SK-N-SH (cell line): ENCODE measurements around the gene PAGE3. TPM values are rescaled to one million over a fixed set of nuclear protein-coding genes. Genes with fewer than 3 reads are reported as not detected.

Source experiments
- CTCF ChIA-PET: fragments of 300-600, 350-600 bp; formaldehyde crosslinking; extraction: SDS; loops from one replicate; lab custom pipeline; 2021; lab: Yijun Ruan, JAX
- POLR2A ChIA-PET: fragments of 350-600 bp; sonication (Branson Sonifier 250); formaldehyde crosslinking; extraction: SDS; loops from one replicate; lab custom pipeline; 2020; ENCODE audit warnings: antibody characterized with exemption, inconsistent platforms; lab: Yijun Ruan, JAX
- DNase-seq: peaks from one replicate; pipeline ENCODE4 v3.0.0; 2012
- H2AFZ ChIP-seq: fragments of 200-600 bp; sonication (generic); 2 replicates; pipeline ENCODE4 v1.8.1; 2016; ENCODE audit warnings: antibody characterized with exemption, mild to moderate bottlenecking, low read depth
- H3F3A ChIP-seq: fragments of 200-600 bp; sonication (generic); replicated peaks from 2 replicates; pipeline ENCODE3; 2016; ENCODE audit warnings: antibody characterized with exemption, mild to moderate bottlenecking; ENCODE audit not compliant: insufficient read depth
- H3K27ac ChIP-seq, 2 experiments: fragments of 200-500 bp in 1 of 2; fragments of 200-600 bp in 1 of 2; sonication (Bioruptor generic) in 1 of 2; sonication (generic), shearing (Covaris generic) in 1 of 2; 2 replicates each; pipeline versions ENCODE4 v1.5.1 to v1.6.1; 2014 to 2016; ENCODE audit warnings: low read depth in 2 of 2, inconsistent platforms in 1 of 2, low read length in 1 of 2, mild to moderate bottlenecking in 1 of 2, mixed read lengths in 1 of 2
- H3K27me3 ChIP-seq: fragments of 200-600 bp; sonication (generic), shearing (Covaris generic); 2 replicates; pipeline ENCODE4 v1.6.1; 2016; ENCODE audit warnings: mixed run types; ENCODE audit not compliant: insufficient read depth
- H3K36me3 ChIP-seq, 2 experiments: fragments of 200-500 bp in 1 of 2; fragments of 200-600 bp in 1 of 2; sonication (Bioruptor generic) in 1 of 2; sonication (generic) in 1 of 2; replicated peaks in 1 of 2; 2 replicates each; pipeline versions ENCODE3 to v1.5.1; 2014 to 2016; ENCODE audit warnings: low read length in 1 of 2, mild to moderate bottlenecking in 1 of 2; ENCODE audit not compliant: insufficient read depth in 2 of 2, control insufficient read depth in 1 of 2
- H3K4me1 ChIP-seq, 2 experiments: fragments of 200-500 bp in 1 of 2; fragments of 200-600 bp in 1 of 2; sonication (Bioruptor generic) in 1 of 2; sonication (generic), shearing (Covaris generic) in 1 of 2; 2 replicates each; pipeline versions ENCODE4 v1.5.1 to v1.6.1; 2014 to 2016; ENCODE audit warnings: low read depth in 1 of 2, low read length in 1 of 2, mixed run types in 1 of 2; ENCODE audit not compliant: insufficient read depth in 2 of 2, control insufficient read depth in 1 of 2
- H3K4me2 ChIP-seq: fragments of 200-600 bp; sonication (generic), shearing (Covaris generic); 2 replicates; pipeline ENCODE4 v1.6.1; 2017; ENCODE audit warnings: mixed run types
- H3K4me3 ChIP-seq, 2 experiments: fragments of 200-500 bp in 1 of 2; fragments of 200-600 bp in 1 of 2; sonication (Bioruptor generic) in 1 of 2; sonication (generic), shearing (Covaris generic) in 1 of 2; 2 replicates each; pipeline versions ENCODE4 v1.5.1 to v1.8.1; 2014 to 2016; ENCODE audit warnings: low read depth in 2 of 2, inconsistent platforms in 1 of 2, low read length in 1 of 2, mild to moderate bottlenecking in 1 of 2, mixed read lengths in 1 of 2, moderate library complexity in 1 of 2
- H3K79me2 ChIP-seq: fragments of 200-600 bp; sonication (generic); 2 replicates; pipeline ENCODE4 v1.8.1; 2017; ENCODE audit warnings: mild to moderate bottlenecking; ENCODE audit not compliant: insufficient read depth
- H3K9ac ChIP-seq: fragments of 200-600 bp; sonication (generic); 2 replicates; pipeline ENCODE4 v1.6.1; 2017; ENCODE audit warnings: mixed run types
- H3K9me2 ChIP-seq: fragments of 200-600 bp; sonication (generic); 2 replicates; pipeline ENCODE4 v1.6.1; 2017; ENCODE audit warnings: mixed run types
- H3K9me3 ChIP-seq: fragments of 200-600 bp; sonication (generic); 2 replicates; pipeline ENCODE4 v1.6.1; 2017; ENCODE audit warnings: mixed run types, mild to moderate bottlenecking, moderate library complexity
- H4K20me1 ChIP-seq: fragments of 200-600 bp; sonication (generic); 2 replicates; pipeline ENCODE4 v1.6.1; 2017; ENCODE audit warnings: mild to moderate bottlenecking, mixed run types; ENCODE audit not compliant: insufficient read depth
- CHD2 ChIP-seq: fragments of 150-350 bp; IDR thresholded peaks from 2 replicates; pipeline ENCODE4 v1.6.1; 2018; ENCODE audit warnings: low read length; ENCODE audit not compliant: partially characterized antibody
- EP300 ChIP-seq, 2 experiments: IDR thresholded peaks; 2 replicates each; pipeline versions ENCODE4 v1.4.0 to v1.6.1; 2012; ENCODE audit warnings: borderline replicate concordance in 1 of 2, low read depth in 1 of 2, low read length in 1 of 2
- EZH2phosphoT487 ChIP-seq: fragments of 200-600 bp; sonication (generic); IDR thresholded peaks from 2 replicates; pipeline ENCODE4 v1.6.1; 2017; ENCODE audit warnings: low read depth, mixed run types, mild to moderate bottlenecking, antibody characterized with exemption, moderate library complexity, borderline replicate concordance
- GATA2 ChIP-seq: sonication (generic); formaldehyde crosslinking; IDR thresholded peaks from 2 replicates; pipeline ENCODE4 v1.5.0; 2020; ENCODE audit warnings: mild to moderate bottlenecking, missing genetic modification reagents
- MXI1 ChIP-seq: IDR thresholded peaks from 2 replicates; pipeline ENCODE4 v1.6.1; 2012; ENCODE audit warnings: mild to moderate bottlenecking, low read depth, low read length, improper control_type of control experiment
- NFIC ChIP-seq: IDR thresholded peaks from 2 replicates; pipeline ENCODE4 v1.4.0; 2012; ENCODE audit warnings: borderline replicate concordance
- RFX5 ChIP-seq: IDR thresholded peaks from 2 replicates; pipeline ENCODE4 v1.6.1; 2012; ENCODE audit warnings: mild to moderate bottlenecking, improper control_type of control experiment, low read length
- TAF1 ChIP-seq: IDR thresholded peaks from 2 replicates; pipeline ENCODE4 v1.6.1; 2012; ENCODE audit warnings: low read depth, mild to moderate bottlenecking, low read length, moderate library complexity, borderline replicate concordance
- TEAD4 ChIP-seq: IDR thresholded peaks from 2 replicates; pipeline ENCODE4 v1.4.0; 2012; ENCODE audit warnings: mild to moderate bottlenecking, borderline replicate concordance; ENCODE audit not compliant: insufficient read depth
- WGBS: methylation state at CpG from one replicate; pipeline ENCODE4 v1.1.6; 2017; ENCODE audit warnings: low lambda C conversion rate; 5-methylcytosine and 5-hydroxymethylcytosine counted together
- polyA plus RNA-seq, 3 experiments: library from polyadenylated mRNA; depleted of rRNA; stranded (reverse); fragments of >200 nt; gene quantifications; 2 replicates each; pipeline ENCODE4 v1.2.3, GENCODE V29; 2012
- TF ChIP-seq, protein P1 (sequence below): IDR thresholded peaks from 2 replicates; pipeline ENCODE4 v1.6.1; 2012; ENCODE audit warnings: mild to moderate bottlenecking, low read depth, low read length, moderate library complexity
- TF ChIP-seq, protein P2 (sequence below): fragments of 200-600 bp; sonication (generic); IDR thresholded peaks from 2 replicates; pipeline ENCODE4 v1.6.1; 2017; ENCODE audit warnings: antibody characterized with exemption, mild to moderate bottlenecking, moderate library complexity
- TF ChIP-seq, protein P3 (sequence below): IDR thresholded peaks from 2 replicates; pipeline ENCODE4 v1.4.0; 2012; ENCODE audit warnings: low read depth, borderline replicate concordance
- TF ChIP-seq, protein P4 (sequence below): fragments of 150-350 bp; IDR thresholded peaks from 2 replicates; pipeline ENCODE4 v1.6.1; 2016; ENCODE audit warnings: mild to moderate bottlenecking, low read depth, low read length

PAGE3 gene
- polyA plus RNA-seq, 1 of the 3 experiments (the other 2 are of a cell fraction): not detected

DNA sequence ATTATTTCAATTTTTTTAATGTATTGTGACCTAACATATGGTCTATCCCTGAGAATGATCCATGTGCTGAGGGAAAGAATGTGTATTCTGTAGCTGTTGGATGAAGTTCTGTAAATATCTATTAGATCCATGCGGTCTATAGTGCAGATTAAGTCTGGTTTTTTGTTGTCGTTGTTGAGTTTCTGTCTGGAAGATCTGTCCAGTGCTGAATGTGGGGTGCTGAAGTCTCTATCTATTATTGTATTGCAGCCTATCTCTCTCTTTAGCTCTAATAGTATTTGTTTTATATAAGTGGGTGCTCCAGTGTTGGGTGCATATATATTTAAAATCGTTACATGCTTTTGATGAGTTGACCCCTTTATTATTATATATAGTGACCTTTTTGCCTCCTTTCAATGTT, 26.2 kb upstream of the PAGE3 start:
- CTCF ChIA-PET: no interaction called here
- Histone ChIP-seq H3K9me3 (no peaks in the 10 kb centered on the region), H3K79me2 (no peaks in the 10 kb centered on the region), H3K9me2 (no peaks in the 10 kb centered on the region), H3K4me3 (no peak overlapping the region), H3K9ac (no peak overlapping the region), H3K36me3 (no peaks in the 10 kb centered on the region), H3K27ac (no peak overlapping the region), H2AFZ (no peak overlapping the region), H3K27me3 (no peaks in the 10 kb centered on the region; the same call in 1 of the 2 replicates), H3K4me2 (no peak overlapping the region), H3K4me1 (no peaks in the 10 kb centered on the region), H4K20me1 (no peaks in the 10 kb centered on the region)
- WGBS: 28% methylated on average over 3 of the region's 3 CpGs
- DNase-seq: no peak
- TF ChIP-seq, protein P1, sequence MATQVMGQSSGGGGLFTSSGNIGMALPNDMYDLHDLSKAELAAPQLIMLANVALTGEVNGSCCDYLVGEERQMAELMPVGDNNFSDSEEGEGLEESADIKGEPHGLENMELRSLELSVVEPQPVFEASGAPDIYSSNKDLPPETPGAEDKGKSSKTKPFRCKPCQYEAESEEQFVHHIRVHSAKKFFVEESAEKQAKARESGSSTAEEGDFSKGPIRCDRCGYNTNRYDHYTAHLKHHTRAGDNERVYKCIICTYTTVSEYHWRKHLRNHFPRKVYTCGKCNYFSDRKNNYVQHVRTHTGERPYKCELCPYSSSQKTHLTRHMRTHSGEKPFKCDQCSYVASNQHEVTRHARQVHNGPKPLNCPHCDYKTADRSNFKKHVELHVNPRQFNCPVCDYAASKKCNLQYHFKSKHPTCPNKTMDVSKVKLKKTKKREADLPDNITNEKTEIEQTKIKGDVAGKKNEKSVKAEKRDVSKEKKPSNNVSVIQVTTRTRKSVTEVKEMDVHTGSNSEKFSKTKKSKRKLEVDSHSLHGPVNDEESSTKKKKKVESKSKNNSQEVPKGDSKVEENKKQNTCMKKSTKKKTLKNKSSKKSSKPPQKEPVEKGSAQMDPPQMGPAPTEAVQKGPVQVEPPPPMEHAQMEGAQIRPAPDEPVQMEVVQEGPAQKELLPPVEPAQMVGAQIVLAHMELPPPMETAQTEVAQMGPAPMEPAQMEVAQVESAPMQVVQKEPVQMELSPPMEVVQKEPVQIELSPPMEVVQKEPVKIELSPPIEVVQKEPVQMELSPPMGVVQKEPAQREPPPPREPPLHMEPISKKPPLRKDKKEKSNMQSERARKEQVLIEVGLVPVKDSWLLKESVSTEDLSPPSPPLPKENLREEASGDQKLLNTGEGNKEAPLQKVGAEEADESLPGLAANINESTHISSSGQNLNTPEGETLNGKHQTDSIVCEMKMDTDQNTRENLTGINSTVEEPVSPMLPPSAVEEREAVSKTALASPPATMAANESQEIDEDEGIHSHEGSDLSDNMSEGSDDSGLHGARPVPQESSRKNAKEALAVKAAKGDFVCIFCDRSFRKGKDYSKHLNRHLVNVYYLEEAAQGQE: no peak
- no peak for TF ChIP-seq GATA2
- TF ChIP-seq RFX5: no peak
- TF ChIP-seq, protein P2, sequence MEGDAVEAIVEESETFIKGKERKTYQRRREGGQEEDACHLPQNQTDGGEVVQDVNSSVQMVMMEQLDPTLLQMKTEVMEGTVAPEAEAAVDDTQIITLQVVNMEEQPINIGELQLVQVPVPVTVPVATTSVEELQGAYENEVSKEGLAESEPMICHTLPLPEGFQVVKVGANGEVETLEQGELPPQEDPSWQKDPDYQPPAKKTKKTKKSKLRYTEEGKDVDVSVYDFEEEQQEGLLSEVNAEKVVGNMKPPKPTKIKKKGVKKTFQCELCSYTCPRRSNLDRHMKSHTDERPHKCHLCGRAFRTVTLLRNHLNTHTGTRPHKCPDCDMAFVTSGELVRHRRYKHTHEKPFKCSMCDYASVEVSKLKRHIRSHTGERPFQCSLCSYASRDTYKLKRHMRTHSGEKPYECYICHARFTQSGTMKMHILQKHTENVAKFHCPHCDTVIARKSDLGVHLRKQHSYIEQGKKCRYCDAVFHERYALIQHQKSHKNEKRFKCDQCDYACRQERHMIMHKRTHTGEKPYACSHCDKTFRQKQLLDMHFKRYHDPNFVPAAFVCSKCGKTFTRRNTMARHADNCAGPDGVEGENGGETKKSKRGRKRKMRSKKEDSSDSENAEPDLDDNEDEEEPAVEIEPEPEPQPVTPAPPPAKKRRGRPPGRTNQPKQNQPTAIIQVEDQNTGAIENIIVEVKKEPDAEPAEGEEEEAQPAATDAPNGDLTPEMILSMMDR: no peak
- no peak for TF ChIP-seq EP300 (IDR thresholded peaks at IDR 0.05; ENCODE audit: borderline replicate concordance in 1 of 2, low read depth in 1 of 2, low read length in 1 of 2)
- no peak for TF ChIP-seq NFIC
- no peak for TF ChIP-seq EZH2phosphoT487
- TF ChIP-seq TEAD4: no peak
- TF ChIP-seq MXI1: no peak
- TF ChIP-seq, protein P3, sequence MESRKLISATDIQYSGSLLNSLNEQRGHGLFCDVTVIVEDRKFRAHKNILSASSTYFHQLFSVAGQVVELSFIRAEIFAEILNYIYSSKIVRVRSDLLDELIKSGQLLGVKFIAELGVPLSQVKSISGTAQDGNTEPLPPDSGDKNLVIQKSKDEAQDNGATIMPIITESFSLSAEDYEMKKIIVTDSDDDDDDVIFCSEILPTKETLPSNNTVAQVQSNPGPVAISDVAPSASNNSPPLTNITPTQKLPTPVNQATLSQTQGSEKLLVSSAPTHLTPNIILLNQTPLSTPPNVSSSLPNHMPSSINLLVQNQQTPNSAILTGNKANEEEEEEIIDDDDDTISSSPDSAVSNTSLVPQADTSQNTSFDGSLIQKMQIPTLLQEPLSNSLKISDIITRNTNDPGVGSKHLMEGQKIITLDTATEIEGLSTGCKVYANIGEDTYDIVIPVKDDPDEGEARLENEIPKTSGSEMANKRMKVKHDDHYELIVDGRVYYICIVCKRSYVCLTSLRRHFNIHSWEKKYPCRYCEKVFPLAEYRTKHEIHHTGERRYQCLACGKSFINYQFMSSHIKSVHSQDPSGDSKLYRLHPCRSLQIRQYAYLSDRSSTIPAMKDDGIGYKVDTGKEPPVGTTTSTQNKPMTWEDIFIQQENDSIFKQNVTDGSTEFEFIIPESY: no peak
- TF ChIP-seq CHD2: no peak
- TF ChIP-seq, protein P4, sequence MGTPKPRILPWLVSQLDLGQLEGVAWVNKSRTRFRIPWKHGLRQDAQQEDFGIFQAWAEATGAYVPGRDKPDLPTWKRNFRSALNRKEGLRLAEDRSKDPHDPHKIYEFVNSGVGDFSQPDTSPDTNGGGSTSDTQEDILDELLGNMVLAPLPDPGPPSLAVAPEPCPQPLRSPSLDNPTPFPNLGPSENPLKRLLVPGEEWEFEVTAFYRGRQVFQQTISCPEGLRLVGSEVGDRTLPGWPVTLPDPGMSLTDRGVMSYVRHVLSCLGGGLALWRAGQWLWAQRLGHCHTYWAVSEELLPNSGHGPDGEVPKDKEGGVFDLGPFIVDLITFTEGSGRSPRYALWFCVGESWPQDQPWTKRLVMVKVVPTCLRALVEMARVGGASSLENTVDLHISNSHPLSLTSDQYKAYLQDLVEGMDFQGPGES: no peak
- no peak for TF ChIP-seq TAF1
- TF ChIP-seq, all 33 proteins: peak for 0
- H3F3A ChIP-seq: no peaks in the 10 kb centered on the region
- POLR2A ChIA-PET: no interaction called here
